LNCAP (cell line): ENCODE results near the gene PRDM16.

Experiments used
- CTCF ChIP-seq: fragments of 450-650 bp; IDR thresholded peaks from 2 replicates; pipeline ENCODE4 v1.5.1; 2017; ENCODE audit warnings: mild to moderate bottlenecking

PRDM16 gene

DNA sequence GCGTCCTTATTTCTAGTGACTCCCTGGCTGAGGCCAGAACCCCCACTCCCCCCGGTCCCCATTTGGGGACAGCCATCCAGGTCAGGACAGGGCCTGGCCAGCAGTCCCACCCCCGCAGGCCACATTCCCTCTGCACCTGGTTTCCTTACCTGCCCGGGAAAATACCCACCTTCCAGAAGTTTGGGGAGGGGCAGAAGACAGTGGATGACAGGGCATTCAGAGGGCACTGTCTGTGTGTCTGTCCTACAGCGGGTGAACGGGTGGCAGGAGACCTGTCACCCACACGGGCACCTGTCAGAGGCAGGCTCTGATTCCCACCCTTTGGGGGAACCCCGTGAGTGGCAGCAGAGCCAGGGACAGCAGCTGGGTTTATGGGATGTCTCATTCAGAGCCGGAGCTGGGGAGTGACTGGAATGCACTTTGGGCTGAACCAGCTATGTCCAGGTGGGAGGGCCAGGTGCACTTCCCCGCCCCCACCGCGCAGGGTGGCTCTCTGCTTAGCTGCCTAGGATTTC, 387.5 kb downstream of the PRDM16 start:
- no peak for TF ChIP-seq CTCF

GRCh38 chr1:3456964-3457909, 388.2 kb downstream of the PRDM16 start:
- no peak for TF ChIP-seq CTCF

- no peak for TF ChIP-seq CTCF
Measured at GRCh38 chr1:3457910-3458883, 389.2 kb downstream of the PRDM16 start.

GRCh38 chr1:3459051-3459908, 390.3 kb downstream of the PRDM16 start:
- TF ChIP-seq CTCF: no peak

GRCh38 chr1:3459940-3460671, 391.1 kb downstream of the PRDM16 start:
- no peak for TF ChIP-seq CTCF

DNA sequence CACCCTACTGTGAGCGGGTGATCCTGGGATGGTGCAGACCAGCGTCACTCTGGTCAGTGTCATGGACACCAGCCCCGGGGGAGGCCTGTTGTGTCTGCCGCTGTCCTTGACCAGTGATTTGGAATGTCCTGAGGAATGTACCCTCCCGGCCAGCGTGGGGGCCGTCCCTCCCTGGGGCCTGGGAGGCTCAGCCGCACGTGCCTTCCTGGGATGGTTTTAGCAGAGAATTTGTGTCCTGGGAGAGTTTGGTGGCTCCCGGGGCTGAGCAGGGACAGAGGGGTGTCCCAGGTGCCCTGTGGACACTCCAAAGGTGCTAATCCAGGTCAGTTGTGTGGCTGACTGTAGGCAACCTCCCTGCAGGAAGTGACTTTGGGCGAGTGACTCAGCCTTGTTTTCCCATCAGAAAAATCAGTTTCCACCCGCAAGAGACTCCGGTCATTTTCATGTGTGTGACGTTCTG, 391.7 kb downstream of the PRDM16 start:
- no peak for TF ChIP-seq CTCF
